PC-3 (cell line): ENCODE results near the gene RNF41. TPM values are rescaled to one million over a fixed set of nuclear protein-coding genes. Genes with fewer than 3 reads are reported as not detected.

Experiments
- ATAC-seq: fragments of 200-7000 bp; cut with Tn5 transposase; 2 replicates; pipeline ENCODE4 v1.9.1; 2020; ENCODE audit warnings: mild to moderate bottlenecking, moderate library complexity
- BruUV-seq: library from RNA; stranded (reverse); fragments of 400-500 nt; replicated peaks from 2 replicates; lab custom pipeline; 2021; lab: Mats Ljungman, UMichigan
- CTCF ChIA-PET: fragments of 300-600 bp; sonication (Branson Sonifier 250); formaldehyde crosslinking; loops from one replicate; lab custom pipeline; 2022; ENCODE audit warnings: antibody characterized with exemption; lab: Charles Lee
- POLR2A ChIA-PET: fragments of 300-600 bp; sonication (Branson Sonifier 250); formaldehyde crosslinking; loops from one replicate; lab custom pipeline; 2022; ENCODE audit warnings: antibody characterized with exemption; ENCODE audit not compliant: unreplicated experiment; lab: Charles Lee
- DNase-seq: peaks from one replicate; pipeline ENCODE4 v3.0.0-alpha.2; 2015
- H2AFZ ChIP-seq: fragments of 300-600 bp; sonication (generic); 2 replicates; pipeline ENCODE4 v1.6.0; 2016; ENCODE audit warnings: antibody characterized with exemption, low read length
- H3F3A ChIP-seq: fragments of 300-600 bp; sonication (generic); one replicate; pipeline ENCODE4 v1.6.0; 2017; ENCODE audit warnings: antibody characterized with exemption, low read length, control low read depth, mild to moderate bottlenecking; ENCODE audit not compliant: unreplicated experiment
- H3K27ac ChIP-seq: fragments of 300-600 bp; sonication (generic); 2 replicates; pipeline ENCODE4 v1.5.1; 2016; ENCODE audit warnings: mild to moderate bottlenecking, low read length
- H3K27me3 ChIP-seq: fragments of 300-600 bp; sonication (generic); 2 replicates; pipeline ENCODE4 v1.6.1; 2016; ENCODE audit warnings: low read length, mixed read lengths
- H3K36me3 ChIP-seq: fragments of 300-600 bp; sonication (generic); 2 replicates; pipeline ENCODE4 v1.6.1; 2016; ENCODE audit warnings: low read depth, mixed run types, low read length, mixed read lengths
- H3K4me1 ChIP-seq: fragments of 300-600 bp; sonication (generic); 2 replicates; pipeline ENCODE4 v1.5.1; 2016; ENCODE audit warnings: low read length; ENCODE audit not compliant: insufficient read depth
- H3K4me2 ChIP-seq: fragments of 300-600 bp; sonication (generic); 2 replicates; pipeline ENCODE4 v1.6.0; 2016; ENCODE audit warnings: low read length
- H3K4me3 ChIP-seq: fragments of 300-600 bp; sonication (generic); 2 replicates; pipeline ENCODE4 v1.5.1; 2016; ENCODE audit warnings: mild to moderate bottlenecking, low read length, mixed read lengths
- H3K79me2 ChIP-seq: fragments of 300-600 bp; sonication (generic); 2 replicates; pipeline ENCODE4 v1.6.1; 2017; ENCODE audit warnings: low read length, mixed read lengths
- H3K9ac ChIP-seq: fragments of 300-600 bp; sonication (generic); 2 replicates; pipeline ENCODE4 v1.6.0; 2016; ENCODE audit warnings: mild to moderate bottlenecking, low read length
- H3K9me2 ChIP-seq: fragments of 300-600 bp; sonication (generic); replicated peaks from 2 replicates; pipeline ENCODE4 v1.6.1; 2016; ENCODE audit warnings: mixed run types, low read length, mixed read lengths
- H3K9me3 ChIP-seq: fragments of 300-600 bp; sonication (generic); 2 replicates; pipeline ENCODE4 v1.6.1; 2016; ENCODE audit warnings: low read length, mixed read lengths
- H4K20me1 ChIP-seq: fragments of 300-600 bp; sonication (generic); 2 replicates; pipeline ENCODE4 v1.6.1; 2016; ENCODE audit warnings: low read length, mixed read lengths
- CTCF ChIP-seq: fragments of 300-600 bp; sonication (generic); conservative IDR thresholded peaks from 2 replicates; pipeline ENCODE4 v1.5.1; 2017; ENCODE audit warnings: antibody characterized with exemption, low read depth, mild to moderate bottlenecking, low read length
- EZH2 ChIP-seq: fragments of 300-600 bp; sonication (generic); IDR thresholded peaks from one replicate; pipeline ENCODE4 v1.6.1; 2017; ENCODE audit warnings: antibody characterized with exemption, mild to moderate bottlenecking, low read length; ENCODE audit not compliant: unreplicated experiment
- EZH2phosphoT487 ChIP-seq: fragments of 300-600 bp; sonication (generic); IDR thresholded peaks from 2 replicates; pipeline ENCODE4 v1.6.1; 2018; ENCODE audit warnings: mild to moderate bottlenecking, antibody characterized with exemption, low read length, borderline replicate concordance
- intact Hi-C: fragments of 100-400 bp; cut with micrococcal nuclease; formaldehyde crosslinking; loops from 2 replicates; pipeline ENCODE4 v1.9.0; 2023
- total RNA-seq: library from RNA; depleted of rRNA; stranded (reverse); fragments of >200 nt; gene quantifications from 2 replicates; pipeline ENCODE4 v1.2.3, GENCODE V29; 2014

RNF41 gene
- total RNA-seq, 1 experiment from 2014 or later = 52.1 TPM

- H3K9me2 ChIP-seq = no peaks in the 10 kb centered on the region
- DNase-seq (peak; percentile 64), ATAC-seq (peak; percentile 75)
- no TSS peak for BruUV-seq
- H2AFZ ChIP-seq = no peak overlapping the region
- H3K9me3 ChIP-seq = no peaks in the 10 kb centered on the region
- H3K27me3 ChIP-seq = no peaks in the 10 kb centered on the region
- CTCF ChIA-PET = interaction anchor here (0.6 to 1.2 kb wide), 6 partner anchors 10 to 79 kb away, joined by 3 to 6 read pairs (median 3); partner anchors contain the start of gene RNF41
- POLR2A ChIA-PET = no interaction called here
- no peaks in the 10 kb centered on the region for H3K79me2 ChIP-seq
- H3F3A ChIP-seq = no peaks in the 10 kb centered on the region
- TF ChIP-seq EZH2 (no peak), CTCF (peak; percentile 76), EZH2phosphoT487 (no peak)
- H3K9ac ChIP-seq = no peak overlapping the region
- no peak overlapping the region for H3K4me3 ChIP-seq
- H3K4me1 ChIP-seq = no peaks in the 10 kb centered on the region
- no peak overlapping the region for H3K4me2 ChIP-seq
- intact Hi-C loops = loop anchor here (1.0 kb wide), 1 partner anchor 18 kb away; the partner anchor contains the start of gene NABP2
- no peaks in the 10 kb centered on the region for H4K20me1 ChIP-seq
- H3K36me3 ChIP-seq = peaks cover 29% of the 10 kb centered on the region
- H3K27ac ChIP-seq = no peak overlapping the region
Measured at GRCh38 chr12:56206452-56207166, 15.1 kb downstream of the RNF41 start.

GRCh38 chr12:56205445-56205844 is 16.3 kb downstream of the RNF41 start:
- no TSS peak for BruUV-seq
- Histone ChIP-seq H3K9me2 (no peaks in the 10 kb centered on the region), H3K27ac (no peak overlapping the region), H3K9ac (no peak overlapping the region), H3K36me3 (peaks cover 27% of the 10 kb centered on the region), H3K79me2 (no peaks in the 10 kb centered on the region), H3K4me3 (no peak overlapping the region), H4K20me1 (no peaks in the 10 kb centered on the region), H2AFZ (no peak overlapping the region), H3K9me3 (no peaks in the 10 kb centered on the region), H3F3A (no peaks in the 10 kb centered on the region), H3K4me1 (no peaks in the 10 kb centered on the region), H3K4me2 (no peak overlapping the region), H3K27me3 (no peaks in the 10 kb centered on the region)
- ChIA-PET CTCF (interaction anchor here (1.1 to 1.2 kb wide), 2 partner anchors 8 to 16 kb away, joined by 4 to 6 read pairs; partner anchors contain the start of gene RNF41), POLR2A (no interaction called here)
- intact Hi-C loops = no loop called here
- ATAC-seq (peak; percentile 34; the same call in 1 of the 2 replicates), DNase-seq (no peak)
- no peak for TF ChIP-seq EZH2
- TF ChIP-seq CTCF = 0 out of 2 replicates have a peak, but pooled peaks have one; percentile 19
- no peak for TF ChIP-seq EZH2phosphoT487

- H2AFZ ChIP-seq = no peak overlapping the region
- H3K27me3 ChIP-seq = no peaks in the 10 kb centered on the region
- H3K79me2 ChIP-seq = no peaks in the 10 kb centered on the region
- BruUV-seq = no TSS peak
- CTCF ChIA-PET = interaction anchor here (0.5 kb wide), 1 partner anchor 291 kb away, joined by 4 read pairs; no protein-coding TSS in a partner anchor
- no peaks in the 10 kb centered on the region for H3K9me3 ChIP-seq
- no peaks in the 10 kb centered on the region for H3K9me2 ChIP-seq
- no peak overlapping the region for H3K4me2 ChIP-seq
- H4K20me1 ChIP-seq = no peaks in the 10 kb centered on the region
- no peak for ATAC-seq
- intact Hi-C loops = no loop called here
- H3K36me3 ChIP-seq = peaks cover 19% of the 10 kb centered on the region
- no peak for DNase-seq
- H3K4me1 ChIP-seq = no peaks in the 10 kb centered on the region
- POLR2A ChIA-PET = no interaction called here
- no peak overlapping the region for H3K9ac ChIP-seq
- H3K27ac ChIP-seq = no peak overlapping the region
- TF ChIP-seq EZH2phosphoT487 (no peak), EZH2 (no peak), CTCF (no peak)
- no peak overlapping the region for H3K4me3 ChIP-seq
- H3F3A ChIP-seq = no peaks in the 10 kb centered on the region
Measured at GRCh38 chr12:56204275-56204674, 17.4 kb downstream of the RNF41 start.
